HepG2 (cell line): ENCODE results near the gene PAFAH1B2. TPM values are rescaled to one million over a fixed set of nuclear protein-coding genes. Genes with fewer than 3 reads are reported as not detected.
A peak's percentile ranks its signal among the peaks of the same experiment; 100 is the strongest.

Experiments
- ETV6 ChIP-seq: sonication (generic); formaldehyde crosslinking; conservative IDR thresholded peaks from 2 replicates; pipeline ENCODE4 v1.4.0; 2020; ENCODE audit warnings: missing genetic modification reagents
- FOXK2 ChIP-seq: fragments of 450-650 bp; IDR thresholded peaks from 2 replicates; pipeline ENCODE4 v1.6.1; 2016
- HCFC1 ChIP-seq: fragments of 150-350 bp; IDR thresholded peaks from 2 replicates; pipeline ENCODE4 v1.6.1; 2014; ENCODE audit warnings: low read depth, low read length
- KDM5A ChIP-seq: fragments of 200-600 bp; sonication (generic); IDR thresholded peaks from 2 replicates; pipeline ENCODE4 v1.7.0; 2018; ENCODE audit warnings: antibody characterized with exemption, mild to moderate bottlenecking, low read length, borderline replicate concordance
- KDM6A ChIP-seq: IDR thresholded peaks from 2 replicates; pipeline ENCODE4 v1.6.1; 2016; ENCODE audit warnings: low read depth
- MATR3 ChIP-seq: sonication (generic); formaldehyde crosslinking; IDR thresholded peaks from 2 replicates; pipeline ENCODE4 v1.4.0; 2020; ENCODE audit warnings: missing genetic modification reagents
- NBN ChIP-seq: fragments of 450-650 bp; conservative IDR thresholded peaks from 2 replicates; pipeline ENCODE4 v1.6.1; 2017
- SIN3B ChIP-seq: fragments of 150-350 bp; IDR thresholded peaks from 2 replicates; pipeline ENCODE4 v1.6.1; 2014; ENCODE audit warnings: low read length
- SMAD9 ChIP-seq: sonication (generic); formaldehyde crosslinking; IDR thresholded peaks from 2 replicates; pipeline ENCODE4 v1.5.1; 2020; ENCODE audit warnings: mild to moderate bottlenecking, missing genetic modification reagents
- SMC3 ChIP-seq: IDR thresholded peaks from 2 replicates; pipeline ENCODE4 v1.6.1; 2011; ENCODE audit warnings: low read length, improper control_type of control experiment
- TBL1XR1 ChIP-seq: fragments of 150-350 bp; IDR thresholded peaks from 2 replicates; pipeline ENCODE4 v1.6.1; 2014; ENCODE audit warnings: borderline replicate concordance, low read length; ENCODE audit not compliant: partially characterized antibody
- ZBTB20 ChIP-seq: sonication (generic); formaldehyde crosslinking; IDR thresholded peaks from 2 replicates; pipeline ENCODE4 v1.8.1; 2023; ENCODE audit warnings: missing genetic modification reagents, low read depth, mild to moderate bottlenecking, borderline replicate concordance
- ZFP37 ChIP-seq: sonication (generic); formaldehyde crosslinking; IDR thresholded peaks from 2 replicates; pipeline ENCODE4 v1.4.0; 2020; ENCODE audit warnings: missing genetic modification reagents, borderline replicate concordance
- ZFP82 ChIP-seq: sonication (generic); formaldehyde crosslinking; IDR thresholded peaks from 2 replicates; pipeline ENCODE4 v1.5.1; 2020; ENCODE audit warnings: mild to moderate bottlenecking, missing genetic modification reagents, borderline replicate concordance
- ZNF235 ChIP-seq: sonication (generic); formaldehyde crosslinking; IDR thresholded peaks from 2 replicates; pipeline ENCODE4 v1.8.1; 2023; ENCODE audit warnings: mild to moderate bottlenecking, missing genetic modification reagents, borderline replicate concordance
- ZNF501 ChIP-seq: sonication (generic); formaldehyde crosslinking; IDR thresholded peaks from 2 replicates; pipeline ENCODE4 v1.5.1; 2020; ENCODE audit warnings: mild to moderate bottlenecking, moderate library complexity, missing genetic modification reagents
- ZNF547 ChIP-seq: sonication (generic); formaldehyde crosslinking; IDR thresholded peaks from 2 replicates; pipeline ENCODE4 v1.5.1; 2020; ENCODE audit warnings: mild to moderate bottlenecking, missing genetic modification reagents
- ZNF550 ChIP-seq: sonication (generic); formaldehyde crosslinking; IDR thresholded peaks from 2 replicates; pipeline ENCODE4 v1.4.0; 2020; ENCODE audit warnings: mild to moderate bottlenecking, missing genetic modification reagents, borderline replicate concordance
- polyA plus RNA-seq, 8 experiments: library from polyadenylated mRNA; depleted of rRNA in 3 of 8; stranded (reverse) in 7 of 8; unstranded in 1 of 8; fragments of >200 nt; fragmentation: Illumina TruSeq in 4 of 8; extraction: Trizol in 4 of 8; gene quantifications; 2 replicates each; pipeline versions ENCODE4 v1.2.1 to v1.2.3, GENCODE V29; 2011 to 2016; ENCODE audit warnings: low read depth in 4 of 8, missing spikeins in 1 of 8, mixed read lengths in 1 of 8; ENCODE audit not compliant: insufficient read depth in 1 of 8
- total RNA-seq, 5 experiments: library from RNA; depleted of rRNA; stranded (reverse); fragments of >200 nt; fragmentation: Illumina TruSeq; extraction: Trizol; gene quantifications; 2 replicates each; pipeline ENCODE4 v1.2.3, GENCODE V29; 2016; ENCODE audit warnings: low read depth in 1 of 5
- TF ChIP-seq, protein P1 (sequence below): sonication (generic); formaldehyde crosslinking; IDR thresholded peaks from 2 replicates; pipeline ENCODE4 v1.4.0; 2020; ENCODE audit warnings: missing genetic modification reagents
- TF ChIP-seq, protein P2 (sequence below): sonication (generic); formaldehyde crosslinking; IDR thresholded peaks from 2 replicates; pipeline ENCODE4 v1.4.0; 2020; ENCODE audit warnings: mild to moderate bottlenecking, missing genetic modification reagents
- TF ChIP-seq, protein P3 (sequence below): IDR thresholded peaks from 2 replicates; pipeline ENCODE4 v1.6.1; 2012; ENCODE audit warnings: low read depth, low read length, improper control_type of control experiment

PAFAH1B2 gene
- total and polyA plus RNA-seq, 2 of the 13 experiments (the other 11 are each of a cell fraction or from before 2014, with no cell fraction given): 28.8 to 104 TPM

DNA sequence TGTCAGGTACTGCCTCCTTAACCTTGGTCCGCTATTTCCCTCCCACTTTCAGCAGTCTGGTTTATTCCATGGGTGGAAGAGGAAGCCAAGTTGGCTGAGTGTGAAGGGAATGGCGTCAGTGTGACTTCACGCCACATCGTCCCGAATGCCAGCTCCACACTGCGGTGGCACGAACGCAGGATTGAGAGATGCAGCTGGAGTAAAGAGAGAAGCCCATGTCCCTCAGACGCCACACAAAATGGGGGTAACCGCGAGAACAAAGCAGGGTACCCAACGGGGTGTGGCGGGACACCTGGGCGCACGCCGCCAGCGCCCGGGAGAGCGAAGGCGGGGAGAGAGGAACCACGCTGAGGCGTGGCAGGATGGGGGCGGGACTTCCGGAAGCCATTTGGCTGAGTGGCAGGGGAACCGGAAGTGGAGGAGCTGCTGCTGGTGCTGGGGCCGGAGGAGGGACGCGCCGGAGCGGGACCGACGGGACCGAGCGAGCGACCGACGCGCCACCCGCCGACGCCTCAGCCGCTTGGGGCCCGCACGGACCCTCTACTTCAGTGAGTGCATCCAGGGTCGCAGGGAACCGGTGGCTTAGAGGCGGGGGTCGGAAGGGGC is at the start of gene PAFAH1B2 (continued):
- TF ChIP-seq, protein P1, sequence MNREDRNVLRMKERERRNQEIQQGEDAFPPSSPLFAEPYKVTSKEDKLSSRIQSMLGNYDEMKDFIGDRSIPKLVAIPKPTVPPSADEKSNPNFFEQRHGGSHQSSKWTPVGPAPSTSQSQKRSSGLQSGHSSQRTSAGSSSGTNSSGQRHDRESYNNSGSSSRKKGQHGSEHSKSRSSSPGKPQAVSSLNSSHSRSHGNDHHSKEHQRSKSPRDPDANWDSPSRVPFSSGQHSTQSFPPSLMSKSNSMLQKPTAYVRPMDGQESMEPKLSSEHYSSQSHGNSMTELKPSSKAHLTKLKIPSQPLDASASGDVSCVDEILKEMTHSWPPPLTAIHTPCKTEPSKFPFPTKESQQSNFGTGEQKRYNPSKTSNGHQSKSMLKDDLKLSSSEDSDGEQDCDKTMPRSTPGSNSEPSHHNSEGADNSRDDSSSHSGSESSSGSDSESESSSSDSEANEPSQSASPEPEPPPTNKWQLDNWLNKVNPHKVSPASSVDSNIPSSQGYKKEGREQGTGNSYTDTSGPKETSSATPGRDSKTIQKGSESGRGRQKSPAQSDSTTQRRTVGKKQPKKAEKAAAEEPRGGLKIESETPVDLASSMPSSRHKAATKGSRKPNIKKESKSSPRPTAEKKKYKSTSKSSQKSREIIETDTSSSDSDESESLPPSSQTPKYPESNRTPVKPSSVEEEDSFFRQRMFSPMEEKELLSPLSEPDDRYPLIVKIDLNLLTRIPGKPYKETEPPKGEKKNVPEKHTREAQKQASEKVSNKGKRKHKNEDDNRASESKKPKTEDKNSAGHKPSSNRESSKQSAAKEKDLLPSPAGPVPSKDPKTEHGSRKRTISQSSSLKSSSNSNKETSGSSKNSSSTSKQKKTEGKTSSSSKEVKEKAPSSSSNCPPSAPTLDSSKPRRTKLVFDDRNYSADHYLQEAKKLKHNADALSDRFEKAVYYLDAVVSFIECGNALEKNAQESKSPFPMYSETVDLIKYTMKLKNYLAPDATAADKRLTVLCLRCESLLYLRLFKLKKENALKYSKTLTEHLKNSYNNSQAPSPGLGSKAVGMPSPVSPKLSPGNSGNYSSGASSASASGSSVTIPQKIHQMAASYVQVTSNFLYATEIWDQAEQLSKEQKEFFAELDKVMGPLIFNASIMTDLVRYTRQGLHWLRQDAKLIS (CRISPR knock-in tag): no peak
- no peak for TF ChIP-seq KDM5A
- TF ChIP-seq, protein P2, sequence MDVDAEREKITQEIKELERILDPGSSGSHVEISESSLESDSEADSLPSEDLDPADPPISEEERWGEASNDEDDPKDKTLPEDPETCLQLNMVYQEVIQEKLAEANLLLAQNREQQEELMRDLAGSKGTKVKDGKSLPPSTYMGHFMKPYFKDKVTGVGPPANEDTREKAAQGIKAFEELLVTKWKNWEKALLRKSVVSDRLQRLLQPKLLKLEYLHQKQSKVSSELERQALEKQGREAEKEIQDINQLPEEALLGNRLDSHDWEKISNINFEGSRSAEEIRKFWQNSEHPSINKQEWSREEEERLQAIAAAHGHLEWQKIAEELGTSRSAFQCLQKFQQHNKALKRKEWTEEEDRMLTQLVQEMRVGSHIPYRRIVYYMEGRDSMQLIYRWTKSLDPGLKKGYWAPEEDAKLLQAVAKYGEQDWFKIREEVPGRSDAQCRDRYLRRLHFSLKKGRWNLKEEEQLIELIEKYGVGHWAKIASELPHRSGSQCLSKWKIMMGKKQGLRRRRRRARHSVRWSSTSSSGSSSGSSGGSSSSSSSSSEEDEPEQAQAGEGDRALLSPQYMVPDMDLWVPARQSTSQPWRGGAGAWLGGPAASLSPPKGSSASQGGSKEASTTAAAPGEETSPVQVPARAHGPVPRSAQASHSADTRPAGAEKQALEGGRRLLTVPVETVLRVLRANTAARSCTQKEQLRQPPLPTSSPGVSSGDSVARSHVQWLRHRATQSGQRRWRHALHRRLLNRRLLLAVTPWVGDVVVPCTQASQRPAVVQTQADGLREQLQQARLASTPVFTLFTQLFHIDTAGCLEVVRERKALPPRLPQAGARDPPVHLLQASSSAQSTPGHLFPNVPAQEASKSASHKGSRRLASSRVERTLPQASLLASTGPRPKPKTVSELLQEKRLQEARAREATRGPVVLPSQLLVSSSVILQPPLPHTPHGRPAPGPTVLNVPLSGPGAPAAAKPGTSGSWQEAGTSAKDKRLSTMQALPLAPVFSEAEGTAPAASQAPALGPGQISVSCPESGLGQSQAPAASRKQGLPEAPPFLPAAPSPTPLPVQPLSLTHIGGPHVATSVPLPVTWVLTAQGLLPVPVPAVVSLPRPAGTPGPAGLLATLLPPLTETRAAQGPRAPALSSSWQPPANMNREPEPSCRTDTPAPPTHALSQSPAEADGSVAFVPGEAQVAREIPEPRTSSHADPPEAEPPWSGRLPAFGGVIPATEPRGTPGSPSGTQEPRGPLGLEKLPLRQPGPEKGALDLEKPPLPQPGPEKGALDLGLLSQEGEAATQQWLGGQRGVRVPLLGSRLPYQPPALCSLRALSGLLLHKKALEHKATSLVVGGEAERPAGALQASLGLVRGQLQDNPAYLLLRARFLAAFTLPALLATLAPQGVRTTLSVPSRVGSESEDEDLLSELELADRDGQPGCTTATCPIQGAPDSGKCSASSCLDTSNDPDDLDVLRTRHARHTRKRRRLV (CRISPR knock-in tag): 0 out of 2 replicates have a peak, but pooled peaks have one; percentile 65
- peak; percentile 73 for TF ChIP-seq ZNF501
- no peak for TF ChIP-seq MATR3 (CRISPR knock-in tag)
- peak; percentile 79; the same call in 1 of the 2 replicates for TF ChIP-seq ZBTB20
- peak; percentile 83; the same call in 1 of the 2 replicates for TF ChIP-seq ZNF550
- TF ChIP-seq SMAD9 (CRISPR knock-in tag): peak; percentile 94
- TF ChIP-seq ZFP82 (CRISPR knock-in tag): no peak; the same call in 1 of the 2 replicates
- no peak for TF ChIP-seq NBN
- TF ChIP-seq HCFC1: no peak
- TF ChIP-seq, protein P3, sequence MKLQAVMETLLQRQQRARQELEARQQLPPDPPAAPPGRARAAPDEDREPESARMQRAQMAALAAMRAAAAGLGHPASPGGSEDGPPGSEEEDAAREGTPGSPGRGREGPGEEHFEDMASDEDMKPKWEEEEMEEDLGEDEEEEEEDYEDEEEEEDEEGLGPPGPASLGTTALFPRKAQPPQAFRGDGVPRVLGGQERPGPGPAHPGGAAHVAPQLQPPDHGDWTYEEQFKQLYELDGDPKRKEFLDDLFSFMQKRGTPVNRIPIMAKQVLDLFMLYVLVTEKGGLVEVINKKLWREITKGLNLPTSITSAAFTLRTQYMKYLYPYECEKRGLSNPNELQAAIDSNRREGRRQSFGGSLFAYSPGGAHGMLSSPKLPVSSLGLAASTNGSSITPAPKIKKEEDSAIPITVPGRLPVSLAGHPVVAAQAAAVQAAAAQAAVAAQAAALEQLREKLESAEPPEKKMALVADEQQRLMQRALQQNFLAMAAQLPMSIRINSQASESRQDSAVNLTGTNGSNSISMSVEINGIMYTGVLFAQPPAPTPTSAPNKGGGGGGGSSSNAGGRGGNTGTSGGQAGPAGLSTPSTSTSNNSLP: no peak
- TF ChIP-seq TBL1XR1: no peak
- TF ChIP-seq ETV6 (CRISPR knock-in tag): 0 out of 2 replicates have a peak, but pooled peaks have one; percentile 83
- peak; percentile 40; the same call in 1 of the 2 replicates for TF ChIP-seq ZFP37 (CRISPR knock-in tag)
- no peak for TF ChIP-seq FOXK2
- TF ChIP-seq KDM6A (CRISPR knock-in tag): no peak
- peak; percentile 70 for TF ChIP-seq ZNF547
- TF ChIP-seq SMC3: no peak
- TF ChIP-seq ZNF235: 0 out of 2 replicates have a peak, but pooled peaks have one; percentile 57
- no peak for TF ChIP-seq SIN3B
